ENCODE measurements around the gene FAM25A.
"Not testable (repeated sequence)": the region's sequence is repeated elsewhere in the genome, so short reads cannot be mapped to it uniquely, and the experiment has no call there.

The FAM25A gene

GRCh38 chr10:87014986-87015716 lies 4.9 kb upstream of the FAM25A start:
- DNase-seq = not testable (repeated sequence)

- DNase-seq = not testable (repeated sequence)
These were observed 2.0 kb upstream of the FAM25A start for GRCh38 chr10:87018127-87018526.

- DNase-seq = not testable (repeated sequence)
These were observed 1.0 kb upstream of the FAM25A start for GRCh38 chr10:87019066-87019465.

GRCh38 chr10:87019504-87019903 lies 590 bp upstream of the FAM25A start:
- not testable (repeated sequence) for DNase-seq

GRCh38 chr10:87025285-87025958 lies 5.3 kb downstream of the FAM25A start:
- DNase-seq = not testable (repeated sequence)

- not testable (repeated sequence) for DNase-seq
These were observed 6.8 kb downstream of the FAM25A start for GRCh38 chr10:87026747-87027508.

- DNase-seq = not testable (repeated sequence)
These were observed 10.3 kb downstream of the FAM25A start for GRCh38 chr10:87030419-87030818.

- no peak for DNase-seq
These were observed 11.0 kb downstream of the FAM25A start for GRCh38 chr10:87030912-87031635.

- DNase-seq = no peak
These were observed 16.5 kb downstream of the FAM25A start for GRCh38 chr10:87036623-87037022.

- DNase-seq = no peak
These were observed 18.2 kb downstream of the FAM25A start for GRCh38 chr10:87038286-87038717.

GRCh38 chr10:87038786-87039185 lies 18.7 kb downstream of the FAM25A start:
- DNase-seq = no peak

- not testable (repeated sequence) for DNase-seq
These were observed 23.5 kb downstream of the FAM25A start for GRCh38 chr10:87043579-87043978.

- no peak for DNase-seq
These were observed 25.4 kb downstream of the FAM25A start for GRCh38 chr10:87045434-87045938.

GRCh38 chr10:87053111-87053510 lies 33.0 kb downstream of the FAM25A start:
- no peak for DNase-seq

GRCh38 chr10:87053577-87054181 lies 33.6 kb downstream of the FAM25A start:
- DNase-seq = no peak

GRCh38 chr10:87054373-87055295 lies 34.5 kb downstream of the FAM25A start:
- DNase-seq = no peak

- no peak for DNase-seq
These were observed 38.1 kb downstream of the FAM25A start for GRCh38 chr10:87058171-87058570.

- no peak for DNase-seq
These were observed 39.3 kb downstream of the FAM25A start for GRCh38 chr10:87059401-87059800.

- DNase-seq = no peak
These were observed 40.3 kb downstream of the FAM25A start for GRCh38 chr10:87060280-87060928.

- no peak for DNase-seq
These were observed 44.6 kb downstream of the FAM25A start for GRCh38 chr10:87064651-87065050.

GRCh38 chr10:87066178-87066577 lies 46.1 kb downstream of the FAM25A start:
- DNase-seq = no peak
